OCI-M1 (cell line): ENCODE data around the gene CCDC33.

Source experiments
- DNase-seq: peaks from one replicate; lab custom pipeline; 2025; lab: John Stamatoyannopoulos, UW

CCDC33 gene

GRCh38 chr15:74289671-74290070 lies 53.5 kb downstream of the CCDC33 start:
- DNase-seq, result no peak

- no peak for DNase-seq
These were observed 54.5 kb downstream of the CCDC33 start for GRCh38 chr15:74290645-74291044.

GRCh38 chr15:74291101-74292071 lies 55.3 kb downstream of the CCDC33 start:
- peak; percentile 93 for DNase-seq

GRCh38 chr15:74293021-74293810 lies 57.1 kb downstream of the CCDC33 start:
- no peak for DNase-seq

GRCh38 chr15:74294010-74294409 lies 57.9 kb downstream of the CCDC33 start:
- no peak for DNase-seq

GRCh38 chr15:74295800-74296199 lies 59.7 kb downstream of the CCDC33 start:
- DNase-seq, result no peak

GRCh38 chr15:74297887-74298286 lies 61.8 kb downstream of the CCDC33 start:
- DNase-seq, result no peak

GRCh38 chr15:74300057-74300795 lies 64.1 kb downstream of the CCDC33 start:
- no peak for DNase-seq

GRCh38 chr15:74301583-74302361 lies 65.6 kb downstream of the CCDC33 start:
- DNase-seq, result no peak

- DNase-seq, result peak; percentile 25
These were observed 66.8 kb downstream of the CCDC33 start for GRCh38 chr15:74302821-74303359.

GRCh38 chr15:74303741-74304309 lies 67.7 kb downstream of the CCDC33 start:
- no peak for DNase-seq

- no peak for DNase-seq
These were observed 68.3 kb downstream of the CCDC33 start for GRCh38 chr15:74304431-74304830.

GRCh38 chr15:74305687-74306086 lies 69.6 kb downstream of the CCDC33 start:
- DNase-seq, result no peak

- DNase-seq, result no peak
These were observed 70.7 kb downstream of the CCDC33 start for GRCh38 chr15:74306781-74307217.

GRCh38 chr15:74307827-74308811 lies 72.0 kb downstream of the CCDC33 start:
- DNase-seq, result peak; percentile 65

GRCh38 chr15:74311734-74312444 lies 75.8 kb downstream of the CCDC33 start:
- DNase-seq, result peak; percentile 82

GRCh38 chr15:74312445-74313007 lies 76.4 kb downstream of the CCDC33 start:
- no peak for DNase-seq

- no peak for DNase-seq
These were observed 77.8 kb downstream of the CCDC33 start for GRCh38 chr15:74313889-74314288.
